ENCODE measurements around the gene MEIS3. TPM values are rescaled to one million over a fixed set of nuclear protein-coding genes. Genes with fewer than 3 reads are reported as not detected.

The MEIS3 gene
- polyA plus RNA-seq, 3 donors = not detected

GRCh38 chr19:47461876-47462275 lies 42.5 kb upstream of the MEIS3 start:
- peaks cover 0 to 1% of the 10 kb centered on the region in 2 donors for H3K9me3 ChIP-seq (replicated peaks in 1 of 2; ENCODE audit: control insufficient read depth in 1 of 2, insufficient read depth in 1 of 2, low read length in 2 of 2)
- WGBS (ENCODE audit: insufficient coverage) = no CpG with 5 or more reads among the region's 5 CpGs
- H3K79me2 ChIP-seq (ENCODE audit: insufficient read depth, low read length) = no peaks in the 10 kb centered on the region
- H3K4me1 Mint-ChIP-seq = peaks cover 2% of the 10 kb centered on the region
- no peak overlapping the region for H3K27ac Mint-ChIP-seq
- DNase-seq = no peak
- H3K27me3 ChIP-seq (ENCODE audit: control insufficient read depth in 2 of 2, insufficient read depth in 2 of 2, low read length in 2 of 2) = peaks cover 15 to 27% of the 10 kb centered on the region in 2 donors
- H3K4me3 ChIP-seq (replicated peaks in 1 of 3; ENCODE audit: low read depth in 2 of 3, low read length in 3 of 3) = no peak overlapping the region
- no peaks in the 10 kb centered on the region for H4K20me1 ChIP-seq (ENCODE audit: insufficient read depth, low read length)
- H3K9me3 Mint-ChIP-seq = peaks cover 0 to 3% (median 0%) of the 10 kb centered on the region in 7 donors
- H3K4me2 ChIP-seq (replicated peaks; ENCODE audit: extremely low read depth, low read length, poor library complexity, severe bottlenecking) = no peak overlapping the region
- H3K27ac ChIP-seq (ENCODE audit: low read depth in 1 of 2, low read length in 2 of 2) = no peak overlapping the region
- no peaks in the 10 kb centered on the region for H3K36me3 ChIP-seq (replicated peaks in 1 of 2; ENCODE audit: control insufficient read depth in 1 of 2, insufficient read depth in 2 of 2, low read length in 2 of 2)
- peaks cover 13 to 24% (median 19%) of the 10 kb centered on the region in 3 donors for H3K27me3 Mint-ChIP-seq (ENCODE audit: low read depth in 3 of 3)
- H3K36me3 Mint-ChIP-seq = no peaks in the 10 kb centered on the region
- TF ChIP-seq CTCF (IDR thresholded peaks at IDR 0.05) = no peak
- intact Hi-C loops (cut with micrococcal nuclease) = no loop called here
- no peak overlapping the region for H3K4me3 Mint-ChIP-seq
- H3K9ac ChIP-seq (ENCODE audit: insufficient read depth, low read length, poor library complexity, severe bottlenecking) = no peak overlapping the region
- H2AFZ ChIP-seq (ENCODE audit: insufficient read depth, low read depth, low read length, poor library complexity, severe bottlenecking) = no peak overlapping the region
- H3K4me1 ChIP-seq (ENCODE audit: control insufficient read depth in 1 of 2, insufficient read depth in 2 of 2, low read length in 2 of 2) = no peaks in the 10 kb centered on the region

GRCh38 chr19:47459477-47459876 lies 40.1 kb upstream of the MEIS3 start:
- H3K27me3 ChIP-seq (ENCODE audit: control insufficient read depth in 2 of 2, insufficient read depth in 2 of 2, low read length in 2 of 2) = peaks cover 28 to 51% of the 10 kb centered on the region in 2 donors

More at GRCh38 chr19:47459477-47459876, 40.1 kb upstream of the MEIS3 start:
- no peak overlapping the region for H3K4me2 ChIP-seq (replicated peaks; ENCODE audit: extremely low read depth, low read length, poor library complexity, severe bottlenecking)
- H3K4me3 ChIP-seq (replicated peaks in 1 of 3; ENCODE audit: low read depth in 2 of 3, low read length in 3 of 3) = no peak overlapping the region
- H3K9me3 ChIP-seq (replicated peaks in 1 of 2; ENCODE audit: control insufficient read depth in 1 of 2, insufficient read depth in 1 of 2, low read length in 2 of 2) = peaks cover 9 to 19% of the 10 kb centered on the region in 2 donors
- intact Hi-C loops (cut with micrococcal nuclease) = no loop called here
- 96% methylated on average over 5 of the region's 14 CpGs for WGBS (ENCODE audit: insufficient coverage)
- Mint-ChIP-seq H3K27me3 (ENCODE audit: low read depth in 3 of 3) (peaks cover 19 to 36% (median 35%) of the 10 kb centered on the region in 3 donors), H3K4me3 (no peak overlapping the region), H3K36me3 (no peaks in the 10 kb centered on the region), H3K27ac (no peak overlapping the region), H3K9me3 (peaks cover 2 to 20% (median 14%) of the 10 kb centered on the region in 7 donors), H3K4me1 (peaks cover 2% of the 10 kb centered on the region)
- no peak overlapping the region for H3K27ac ChIP-seq (ENCODE audit: low read depth in 1 of 2, low read length in 2 of 2)
- no peak overlapping the region for H3K9ac ChIP-seq (ENCODE audit: insufficient read depth, low read length, poor library complexity, severe bottlenecking)
- no peaks in the 10 kb centered on the region for H3K4me1 ChIP-seq (ENCODE audit: control insufficient read depth in 1 of 2, insufficient read depth in 2 of 2, low read length in 2 of 2)
- no peaks in the 10 kb centered on the region for H4K20me1 ChIP-seq (ENCODE audit: insufficient read depth, low read length)
- TF ChIP-seq CTCF (IDR thresholded peaks at IDR 0.05) = no peak
- no peak for DNase-seq
- no peaks in the 10 kb centered on the region for H3K79me2 ChIP-seq (ENCODE audit: insufficient read depth, low read length)
- no peak overlapping the region for H2AFZ ChIP-seq (ENCODE audit: insufficient read depth, low read depth, low read length, poor library complexity, severe bottlenecking)
- no peaks in the 10 kb centered on the region for H3K36me3 ChIP-seq (replicated peaks in 1 of 2; ENCODE audit: control insufficient read depth in 1 of 2, insufficient read depth in 2 of 2, low read length in 2 of 2)
